ENCODE measurements around the gene PPP1CA.

PPP1CA gene

GRCh38 chr11:67349457-67349856 lies 52.2 kb downstream of the PPP1CA start:
- DNase-seq: no peak

GRCh38 chr11:67349036-67349435 lies 52.6 kb downstream of the PPP1CA start:
- DNase-seq: no peak
